OCI-LY3 (cell line): ENCODE measurements around the gene PTPRN2.

Source experiments
- H2AFZ ChIP-seq: fragments of 200-600, 300-600 bp; shearing (Covaris generic); 2 replicates; pipeline ENCODE4 v1.6.0; 2014; ENCODE audit warnings: antibody characterized with exemption, low read depth, low read length
- H3K27ac ChIP-seq: fragments of 200-600, 300-600 bp; sonication (generic); 2 replicates; pipeline ENCODE4 v1.5.1; 2014; ENCODE audit warnings: mild to moderate bottlenecking, low read length, moderate library complexity, mixed read lengths
- H3K27me3 ChIP-seq: fragments of 200-600, 300-600 bp; sonication (generic); 2 replicates; pipeline ENCODE4 v1.6.1; 2014; ENCODE audit warnings: low read depth, low read length, mixed read lengths
- H3K36me3 ChIP-seq: fragments of 200-600, 300-600 bp; sonication (generic); replicated peaks from 2 replicates; pipeline ENCODE3; 2014; ENCODE audit warnings: low read depth, low read length, mixed read lengths
- H3K4me1 ChIP-seq: fragments of 300-600, 200-600 bp; sonication (generic); 2 replicates; pipeline ENCODE4 v1.6.1; 2014; ENCODE audit warnings: low read length, mixed read lengths
- H3K4me2 ChIP-seq: fragments of 200-600, 300-600 bp; sonication (generic); 2 replicates; pipeline ENCODE4 v1.6.1; 2014; ENCODE audit warnings: low read length, mixed read lengths
- H3K4me3 ChIP-seq: fragments of 300-600, 200-600 bp; sonication (generic); 2 replicates; pipeline ENCODE4 v1.5.1; 2014; ENCODE audit warnings: antibody characterized with exemption, mild to moderate bottlenecking, low read length, moderate library complexity
- H3K79me2 ChIP-seq: fragments of 300-600, 200-600 bp; shearing (Covaris generic); 2 replicates; pipeline ENCODE4 v1.6.1; 2014; ENCODE audit warnings: mild to moderate bottlenecking, low read length, mixed read lengths
- H3K9ac ChIP-seq: fragments of 300-600, 200-600 bp; shearing (Covaris generic); 2 replicates; pipeline ENCODE4 v1.6.0; 2014; ENCODE audit warnings: mild to moderate bottlenecking, low read length, moderate library complexity
- H3K9me3 ChIP-seq: fragments of 200-600, 300-600 bp; shearing (Covaris generic); 2 replicates; pipeline ENCODE4 v1.6.1; 2014; ENCODE audit warnings: low read length, mixed read lengths; ENCODE audit not compliant: insufficient read depth
- H4K20me1 ChIP-seq: fragments of 200-600, 300-600 bp; sonication (generic); 2 replicates; pipeline ENCODE4 v1.6.1; 2016; ENCODE audit warnings: low read length, mixed read lengths; ENCODE audit not compliant: insufficient read depth
- CTCF ChIP-seq: fragments of 200-600, 300-600 bp; sonication (generic); IDR thresholded peaks from 2 replicates; pipeline ENCODE4 v1.5.1; 2014; ENCODE audit warnings: antibody characterized with exemption, low read length, low read depth
- EZH2phosphoT487 ChIP-seq: fragments of 200-600 bp; shearing (Covaris generic); IDR thresholded peaks from 2 replicates; pipeline ENCODE4 v1.6.1; 2018; ENCODE audit warnings: antibody characterized with exemption, mixed run types, low read depth

PTPRN2 gene

GRCh38 chr7:157987906-157988305 lies 599.7 kb downstream of the PTPRN2 start:
- H3K9me3 ChIP-seq: no peaks in the 10 kb centered on the region
- H2AFZ ChIP-seq: no peak overlapping the region
- no peaks in the 10 kb centered on the region for H3K4me1 ChIP-seq
- H3K36me3 ChIP-seq: no peaks in the 10 kb centered on the region
- TF ChIP-seq EZH2phosphoT487: no peak
- no peak for TF ChIP-seq CTCF
- no peaks in the 10 kb centered on the region for H3K79me2 ChIP-seq
- H3K4me2 ChIP-seq: no peak overlapping the region
- H4K20me1 ChIP-seq: no peaks in the 10 kb centered on the region
- no peak overlapping the region for H3K9ac ChIP-seq
- H3K4me3 ChIP-seq: no peak overlapping the region
- H3K27me3 ChIP-seq: no peaks in the 10 kb centered on the region
- H3K27ac ChIP-seq: no peak overlapping the region

GRCh38 chr7:157986051-157986450 lies 601.6 kb downstream of the PTPRN2 start:
- no peak overlapping the region for H2AFZ ChIP-seq
- no peaks in the 10 kb centered on the region for H4K20me1 ChIP-seq
- no peak overlapping the region for H3K4me3 ChIP-seq
- H3K27ac ChIP-seq: no peak overlapping the region
- H3K36me3 ChIP-seq: no peaks in the 10 kb centered on the region
- H3K9ac ChIP-seq: no peak overlapping the region
- H3K9me3 ChIP-seq: no peaks in the 10 kb centered on the region
- no peaks in the 10 kb centered on the region for H3K79me2 ChIP-seq
- H3K27me3 ChIP-seq: no peaks in the 10 kb centered on the region
- TF ChIP-seq CTCF (no peak), EZH2phosphoT487 (no peak)
- H3K4me1 ChIP-seq: no peaks in the 10 kb centered on the region
- H3K4me2 ChIP-seq: no peak overlapping the region

- Histone ChIP-seq H3K4me1 (no peaks in the 10 kb centered on the region), H3K9ac (no peak overlapping the region), H2AFZ (no peak overlapping the region), H4K20me1 (no peaks in the 10 kb centered on the region), H3K4me3 (no peak overlapping the region), H3K9me3 (no peaks in the 10 kb centered on the region), H3K79me2 (no peaks in the 10 kb centered on the region), H3K4me2 (no peak overlapping the region), H3K27ac (no peak overlapping the region), H3K27me3 (no peaks in the 10 kb centered on the region), H3K36me3 (no peaks in the 10 kb centered on the region)
- TF ChIP-seq CTCF: no peak
- TF ChIP-seq EZH2phosphoT487: no peak
Measured at GRCh38 chr7:157985636-157986035, 602.0 kb downstream of the PTPRN2 start.

- Histone ChIP-seq H3K36me3 (no peaks in the 10 kb centered on the region), H2AFZ (no peak overlapping the region), H3K27me3 (no peaks in the 10 kb centered on the region), H3K9ac (no peak overlapping the region), H3K9me3 (no peaks in the 10 kb centered on the region), H3K4me3 (no peak overlapping the region), H3K27ac (no peak overlapping the region), H4K20me1 (no peaks in the 10 kb centered on the region), H3K79me2 (no peaks in the 10 kb centered on the region), H3K4me1 (no peaks in the 10 kb centered on the region), H3K4me2 (no peak overlapping the region)
- TF ChIP-seq EZH2phosphoT487 (no peak), CTCF (no peak)
Measured at GRCh38 chr7:157984423-157985163, 603.0 kb downstream of the PTPRN2 start.
